Stomach (tissue), 4 donors: ENCODE measurements around the gene MSN.

Experiments used
- CTCF ChIP-seq, 7 experiments: fragments of 450-650 bp in 4 of 7; fragments of 200-600 bp in 3 of 7; sonication (generic) in 3 of 7; IDR thresholded peaks; one replicate each; pipeline ENCODE4 v1.5.1; 2016 to 2019; ENCODE audit warnings: antibody characterized with exemption in 7 of 7, control low read depth in 2 of 7, mild to moderate bottlenecking in 1 of 7
- POLR2A ChIP-seq, 4 donors: fragments of 450-650 bp; IDR thresholded peaks; one replicate each; pipeline ENCODE4 v1.6.1; 2016; ENCODE audit warnings: antibody characterized with exemption in 4 of 4, control low read depth in 2 of 4, mild to moderate bottlenecking in 1 of 4, moderate library complexity in 1 of 4

DNA sequence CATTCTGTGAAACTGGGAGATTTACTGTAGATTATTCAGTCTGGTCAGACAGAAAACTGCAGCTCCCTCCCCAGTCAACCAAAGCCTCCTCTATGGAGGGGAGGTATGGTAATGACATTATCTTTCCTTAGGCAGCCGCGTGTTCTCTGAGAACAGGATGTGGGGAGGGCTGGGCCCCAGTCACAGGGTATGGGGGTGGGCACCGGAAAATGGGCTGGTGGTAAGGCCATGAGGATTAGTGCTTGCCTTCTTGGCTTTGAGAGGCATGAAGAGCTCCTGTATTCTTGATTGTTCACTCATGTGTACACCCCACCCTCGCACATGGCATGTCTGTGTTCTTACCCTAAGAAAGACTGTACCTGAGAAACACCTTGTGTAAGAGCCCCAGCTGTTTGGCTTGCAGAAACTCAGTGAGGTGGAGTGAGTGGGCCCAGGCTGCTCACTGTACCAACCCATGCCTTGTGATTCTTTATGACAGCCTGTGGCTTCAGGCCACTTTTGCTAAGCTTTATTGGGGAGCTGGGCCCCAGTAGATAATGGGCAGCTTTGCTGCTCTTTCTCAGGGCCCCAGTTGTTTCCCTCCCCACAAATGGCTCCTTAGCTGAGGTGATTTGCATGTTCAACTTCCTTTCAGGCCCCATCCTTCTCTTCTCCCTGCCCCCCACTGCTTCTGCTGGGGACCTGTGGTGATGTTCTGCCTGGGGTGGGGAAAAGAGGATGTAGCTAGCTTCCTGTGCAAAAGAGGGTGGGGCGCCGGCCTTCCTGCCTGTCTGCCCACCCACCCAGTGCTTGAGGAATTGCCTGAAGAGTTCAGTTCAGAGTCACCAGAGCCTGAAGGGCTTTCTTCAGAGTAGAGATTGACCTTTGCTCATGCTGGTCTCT lies 30.7 kb downstream of the MSN start:
- TF ChIP-seq CTCF (IDR thresholded peaks at IDR 0.05) (no peak), POLR2A (IDR thresholded peaks at IDR 0.05) (no peak)
